Midbrain (tissue), 1 donor: Measurements from ENCODE around the gene SAP30L.

Experiments used
- DNase-seq: peaks from one replicate; lab custom pipeline; 2025; lab: John Stamatoyannopoulos, UW

SAP30L gene

DNA sequence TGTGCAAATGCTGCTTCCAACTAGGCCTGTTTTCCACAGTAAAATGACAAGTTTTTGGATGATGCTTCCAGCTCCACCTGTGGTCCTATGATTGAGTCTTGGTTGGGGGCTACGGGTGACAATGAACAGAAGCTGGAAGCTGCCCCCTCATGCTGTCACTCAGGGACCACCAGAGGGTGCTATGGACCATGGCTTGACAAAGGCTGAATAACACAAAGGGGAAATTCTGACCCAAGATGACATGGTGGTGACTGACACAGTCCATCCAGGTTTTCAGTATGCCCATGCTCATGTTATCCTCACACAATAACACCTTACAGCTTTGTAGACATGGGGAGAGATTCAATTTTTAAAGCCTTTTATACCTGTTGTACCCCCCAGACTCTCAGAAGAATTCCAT lies 23.9 kb upstream of the SAP30L start:
- DNase-seq, result no peak

GRCh38 chr5:154422298-154422697 lies 23.5 kb upstream of the SAP30L start:
- no peak for DNase-seq

DNA sequence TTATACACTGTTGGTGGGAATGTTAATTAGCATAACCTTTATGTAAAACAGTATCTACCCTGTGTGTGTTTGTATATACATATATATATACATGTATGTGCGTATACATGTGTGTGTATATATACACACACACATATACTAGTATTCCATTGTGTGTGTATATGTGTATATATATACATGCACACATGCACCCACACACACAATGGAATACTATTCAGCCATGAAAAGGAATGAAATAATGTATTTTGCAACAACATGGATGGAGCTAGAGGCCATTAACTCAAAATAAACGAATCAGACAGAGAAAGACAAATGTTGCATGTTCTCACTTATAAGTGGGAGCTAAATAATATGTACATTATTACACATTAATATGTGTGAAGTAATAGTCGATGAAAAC lies 17.6 kb upstream of the SAP30L start:
- no peak for DNase-seq

GRCh38 chr5:154429341-154429740 lies 16.5 kb upstream of the SAP30L start:
- DNase-seq, result no peak

- no peak for DNase-seq
Measured at GRCh38 chr5:154430466-154430865, 15.3 kb upstream of the SAP30L start.

GRCh38 chr5:154430961-154431630 lies 14.7 kb upstream of the SAP30L start:
- no peak for DNase-seq

DNA sequence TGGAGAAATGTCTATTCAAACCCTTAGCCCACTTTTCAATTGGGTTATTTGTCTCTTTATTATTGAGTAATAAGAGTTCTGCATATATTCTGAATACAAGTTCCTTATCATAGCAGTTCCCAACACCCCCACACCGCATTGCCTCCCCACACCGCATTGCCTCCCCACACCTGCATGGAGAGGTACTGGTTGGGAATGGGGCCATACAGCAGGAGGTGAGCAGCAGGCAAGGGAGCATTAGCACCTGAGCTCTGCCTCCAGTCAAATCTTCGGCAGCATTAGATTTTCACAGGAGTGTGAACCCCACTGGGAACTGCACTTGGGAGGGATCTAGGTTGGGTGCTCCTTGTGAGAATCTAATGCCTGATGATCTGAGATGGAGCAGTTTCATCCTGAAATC lies 10.6 kb upstream of the SAP30L start:
- no peak for DNase-seq

DNA sequence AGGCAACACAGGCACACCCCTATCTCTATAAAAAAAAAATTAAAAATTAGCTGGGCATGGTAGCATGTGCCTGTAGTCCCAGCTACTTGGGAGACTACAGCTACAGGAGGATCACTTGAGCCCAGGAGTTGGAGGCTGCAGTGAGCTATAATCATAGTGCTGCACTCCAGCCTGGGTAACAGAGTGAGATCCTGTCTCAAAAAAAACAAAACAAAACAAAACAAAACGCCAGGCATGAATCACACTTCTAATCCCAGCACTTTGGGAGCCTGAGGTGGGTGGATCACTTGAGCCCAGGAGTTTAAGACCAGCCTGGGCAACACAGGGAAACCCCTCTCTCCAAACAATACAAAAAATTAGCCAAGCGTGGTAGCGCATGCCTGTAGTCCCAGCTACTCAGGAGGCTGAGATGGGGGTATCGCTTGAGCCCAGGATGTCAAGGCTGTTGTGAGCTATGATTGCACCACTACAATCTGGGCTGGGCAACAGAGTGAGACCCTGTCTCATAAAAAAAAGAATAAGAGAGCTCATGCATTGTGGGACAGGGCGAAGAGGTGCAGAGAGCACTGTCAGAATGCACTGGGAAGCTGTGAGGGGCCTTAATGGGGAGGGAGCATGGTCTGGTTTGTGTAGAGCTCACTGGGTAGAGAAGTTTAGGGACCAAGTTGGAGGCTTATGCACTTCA lies 8.4 kb upstream of the SAP30L start:
- no peak for DNase-seq

DNA sequence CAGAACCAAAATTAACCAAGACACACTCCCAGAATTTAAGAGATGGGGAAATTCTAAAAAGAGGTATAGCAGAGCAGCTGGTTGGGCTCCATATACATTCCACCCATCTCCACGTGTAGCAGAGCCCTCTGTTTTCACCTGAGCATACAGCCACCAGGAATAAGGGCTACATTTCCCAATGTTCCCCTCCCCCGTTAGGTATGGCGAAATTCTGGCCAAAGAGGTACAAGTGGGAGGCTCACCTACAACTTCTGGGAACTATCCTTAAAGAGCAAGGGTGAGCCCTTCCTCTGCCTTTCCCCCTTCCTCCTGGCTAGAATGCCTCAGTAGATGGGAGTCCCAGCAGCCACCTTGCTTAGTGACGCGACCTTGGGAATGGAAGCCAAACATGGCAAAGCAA lies 5.3 kb upstream of the SAP30L start:
- DNase-seq, result no peak

DNA sequence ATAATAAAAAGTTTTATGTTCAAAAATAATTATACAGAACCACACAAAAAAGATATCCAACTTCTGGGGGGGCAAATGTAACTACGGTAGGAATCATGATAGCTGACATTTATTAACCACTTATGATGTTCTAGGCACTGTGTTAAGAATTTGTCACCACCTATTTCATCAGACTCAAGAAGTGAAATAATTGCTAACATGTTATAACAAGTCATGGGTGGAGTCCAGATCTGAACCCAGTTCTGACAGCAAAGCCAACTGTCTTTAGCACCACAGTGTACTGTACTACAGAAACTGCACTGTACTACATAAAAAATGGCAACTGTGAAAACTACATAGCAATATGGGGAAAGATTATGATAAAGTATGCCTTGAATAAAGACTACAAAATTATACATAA lies 3.0 kb upstream of the SAP30L start:
- DNase-seq, result no peak

DNA sequence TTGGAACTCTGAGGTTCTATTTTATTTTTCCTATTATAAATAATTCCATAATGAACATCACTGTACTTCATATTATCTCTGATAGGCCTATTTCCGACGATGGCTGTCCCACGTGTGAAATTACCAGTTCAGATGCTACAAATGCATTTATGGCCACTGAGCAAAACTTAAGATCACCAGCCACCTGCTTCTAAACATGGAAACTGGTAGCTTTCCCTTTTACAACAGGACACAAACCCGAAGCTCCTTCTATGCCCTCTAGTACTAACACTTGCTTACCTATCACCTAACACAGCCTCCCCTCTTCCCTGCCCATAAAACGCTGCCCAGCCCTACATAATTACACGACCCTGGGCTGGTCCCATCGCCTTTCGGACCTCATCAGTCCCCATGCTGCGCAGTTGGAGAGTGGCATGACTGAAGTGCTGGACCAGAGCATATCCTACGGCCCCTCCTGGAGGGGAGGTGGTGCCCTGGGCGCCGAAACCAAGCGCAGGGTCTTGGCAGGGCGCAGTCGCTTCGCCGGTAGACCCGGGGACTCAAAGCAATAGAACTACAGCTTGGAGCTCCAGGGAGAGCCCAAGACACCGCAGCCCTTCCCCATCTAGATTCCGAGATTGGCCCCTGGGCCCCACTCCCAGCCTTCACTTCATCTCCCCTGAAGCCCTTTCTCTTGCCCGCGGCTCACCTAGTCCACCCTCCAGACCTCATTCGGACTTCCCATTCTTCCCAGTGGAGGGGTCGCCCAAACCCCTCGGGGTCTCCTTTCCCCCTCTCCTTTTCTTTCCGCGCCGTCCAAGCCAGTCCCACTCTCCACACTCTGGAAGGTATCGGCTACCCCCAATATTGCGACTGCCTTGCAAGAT lies 1.0 kb upstream of the SAP30L start:
- no peak for DNase-seq

DNA sequence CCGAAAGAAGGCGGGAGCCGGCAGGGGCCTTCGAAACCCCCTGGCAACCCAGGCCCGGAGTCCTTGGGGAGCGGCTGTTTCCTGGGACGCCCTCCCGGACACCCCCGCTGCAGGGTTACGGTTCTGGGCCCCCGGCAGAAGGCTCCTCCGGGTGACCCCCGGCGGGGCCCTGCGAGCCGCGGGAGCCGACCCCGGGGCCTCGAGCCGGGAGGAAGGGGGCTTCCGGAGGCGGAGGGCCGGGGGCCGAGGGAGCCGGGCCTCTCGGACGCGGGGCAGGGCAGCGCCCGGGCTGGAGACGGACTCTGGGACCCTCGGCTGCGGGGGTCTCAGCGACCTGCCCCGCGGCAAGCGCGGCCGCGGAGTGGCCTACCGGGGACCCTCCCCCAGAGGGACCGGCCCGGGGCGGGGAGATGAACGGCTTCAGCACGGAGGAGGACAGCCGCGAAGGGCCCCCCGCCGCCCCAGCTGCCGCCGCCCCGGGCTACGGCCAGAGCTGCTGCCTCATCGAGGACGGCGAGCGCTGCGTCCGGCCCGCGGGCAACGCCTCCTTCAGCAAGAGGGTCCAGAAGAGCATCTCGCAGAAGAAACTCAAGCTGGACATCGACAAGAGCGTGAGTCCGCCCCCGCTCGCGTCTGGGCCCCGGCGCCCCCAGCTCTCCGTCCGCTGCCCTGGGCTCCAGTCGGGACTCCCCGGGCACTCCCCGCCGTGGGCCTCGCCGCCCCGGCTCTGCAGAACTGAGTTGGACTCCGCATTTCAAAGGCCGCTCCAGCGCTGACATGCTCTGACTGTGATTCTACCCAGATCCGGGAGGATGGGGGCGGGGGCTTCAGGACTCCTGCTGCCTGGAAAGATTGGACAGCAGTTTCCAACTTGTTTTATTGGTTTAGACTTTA lies 645 bp downstream of the SAP30L start:
- DNase-seq, result peak; percentile 23

DNA sequence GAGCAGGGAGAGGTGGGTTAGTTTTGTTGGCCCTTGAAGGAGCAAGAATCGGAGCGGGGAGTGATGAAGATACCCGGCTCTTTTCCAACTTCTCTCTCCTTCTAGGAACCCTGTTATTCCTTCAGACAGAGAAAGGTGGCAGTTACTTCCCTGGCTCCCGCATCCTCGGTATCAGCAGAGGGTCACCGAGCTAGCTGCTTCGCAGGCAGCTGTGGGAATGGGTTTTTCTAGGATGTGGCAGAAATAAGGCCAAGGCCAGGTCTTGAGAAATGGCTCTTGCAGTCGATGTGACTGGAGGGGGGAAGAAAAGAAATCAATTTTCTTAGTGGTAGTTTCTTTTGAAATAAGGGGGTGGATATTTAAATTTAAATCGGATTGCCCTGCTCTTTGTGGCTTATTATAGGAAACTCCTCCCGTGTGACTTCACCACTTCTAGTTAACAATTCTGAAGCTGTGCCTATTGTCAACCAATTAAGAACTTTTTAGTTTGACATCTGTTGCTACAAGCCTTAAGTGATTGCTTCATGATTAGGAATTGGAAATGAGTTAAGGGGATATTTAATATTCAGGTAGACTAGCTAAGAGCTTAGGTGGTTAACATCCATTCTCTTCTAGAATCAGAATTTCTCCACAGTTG lies 1.4 kb downstream of the SAP30L start:
- peak; percentile 23 for DNase-seq

DNA sequence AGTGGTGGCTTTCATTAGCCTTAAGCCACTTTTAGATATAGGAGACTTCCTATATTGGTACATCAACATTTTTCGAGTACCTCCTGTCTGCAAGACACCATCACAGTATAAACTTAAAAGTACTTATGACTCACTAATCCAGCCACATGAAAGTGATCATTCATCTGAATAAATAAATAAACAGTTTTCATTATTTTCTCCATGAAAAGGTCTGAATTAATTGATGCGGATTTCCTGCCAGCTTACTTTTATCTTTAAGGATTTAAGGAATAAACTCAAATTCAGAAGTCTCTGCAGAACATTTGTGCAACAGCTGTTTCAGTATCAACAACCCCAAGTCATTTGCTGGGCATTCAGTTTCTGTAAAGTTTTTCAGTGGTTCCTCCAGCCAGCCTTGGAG lies 4.0 kb downstream of the SAP30L start:
- DNase-seq, result no peak

- no peak for DNase-seq
Measured at GRCh38 chr5:154451957-154452356, 6.2 kb downstream of the SAP30L start.

- no peak for DNase-seq
Measured at GRCh38 chr5:154455585-154455984, 9.8 kb downstream of the SAP30L start.

DNA sequence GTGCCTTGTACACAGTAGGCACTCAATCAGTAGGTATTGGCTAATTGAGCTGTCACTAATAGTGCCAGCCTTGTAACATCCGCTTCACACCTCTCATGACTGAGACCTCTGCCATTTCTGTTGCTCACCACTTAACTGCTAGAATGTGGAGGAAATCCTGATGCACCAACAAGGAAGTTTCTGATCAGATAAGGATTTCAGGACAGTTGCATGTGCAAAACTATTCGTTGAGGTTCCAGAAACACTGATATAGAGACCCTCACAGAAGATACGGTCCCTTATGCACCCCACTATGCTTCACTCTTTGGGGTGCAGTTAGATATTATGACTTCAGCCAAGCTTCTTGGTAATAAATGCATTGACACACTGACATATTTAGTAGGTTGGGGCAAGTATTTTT lies 10.7 kb downstream of the SAP30L start:
- no peak for DNase-seq

GRCh38 chr5:154459015-154459414 lies 13.2 kb downstream of the SAP30L start:
- DNase-seq, result peak; percentile 4

DNA sequence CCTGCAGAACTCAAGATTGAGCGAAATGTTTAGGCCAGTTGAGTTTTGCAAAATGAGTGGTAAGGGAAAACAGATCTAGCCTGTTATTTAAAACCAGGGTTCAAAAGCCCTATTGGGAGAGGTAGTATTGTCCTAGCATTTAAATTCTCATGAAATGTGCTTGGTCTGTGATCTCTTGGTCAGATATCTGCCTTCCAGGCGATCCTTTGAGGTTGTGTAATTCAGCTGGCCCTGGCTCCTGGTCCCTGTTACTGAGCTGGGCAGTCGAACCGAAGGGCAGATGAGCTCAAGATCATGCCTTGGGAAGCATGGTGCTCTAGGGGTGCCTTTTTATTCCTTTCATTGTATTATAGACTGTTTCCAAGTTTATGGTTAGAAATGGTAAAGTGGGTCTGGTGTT lies 14.4 kb downstream of the SAP30L start:
- DNase-seq, result no peak

- no peak for DNase-seq
Measured at GRCh38 chr5:154461531-154461930, 15.7 kb downstream of the SAP30L start.

- DNase-seq, result no peak
Measured at GRCh38 chr5:154464438-154464837, 18.6 kb downstream of the SAP30L start.
